Omental fat pad (tissue), 4 donors: ENCODE measurements around the gene ATP6V1G2. TPM values are rescaled to one million over a fixed set of nuclear protein-coding genes. Genes with fewer than 3 reads are reported as not detected.
"Not testable (repeated sequence)": the region's sequence is repeated elsewhere in the genome, so short reads cannot be mapped to it uniquely, and the experiment has no call there.

ENCODE experiments used
- ATAC-seq: fragments of 150-250 bp; one replicate; pipeline ENCODE4 v1.9.1; 2016; ENCODE audit warnings: mild to moderate bottlenecking, moderate library complexity; ENCODE audit not compliant: low FRiP score
- DNase-seq: peaks from one replicate; pipeline ENCODE4 v3.0.0-alpha.2; 2019; ENCODE audit warnings: low spot score
- CTCF ChIP-seq, 3 donors: fragments of 450-650 bp; IDR thresholded peaks; one replicate each; pipeline ENCODE4 v1.5.1; 2016 to 2017; ENCODE audit warnings: antibody characterized with exemption in 3 of 3, mild to moderate bottlenecking in 3 of 3, moderate library complexity in 2 of 3
- total RNA-seq, 4 donors: library from RNA; depleted of rRNA; stranded (reverse); fragments of >200 nt; gene quantifications; one replicate each; pipeline ENCODE4 v1.1.0, GENCODE V29; 2016

Gene ATP6V1G2
- total RNA-seq, result 1 to 10 TPM in 2 of 4 donors, under 1 TPM in 1, not detected in 1; 0.74 to 2.6 (median 2.4) TPM

- ATAC-seq (peak; percentile 82), DNase-seq (peak; percentile 88)
- peak in 2 of 3 donors; percentile 73 to 92 for TF ChIP-seq CTCF (IDR thresholded peaks at IDR 0.05)
Measured at GRCh38 chr6:31546339-31546957, at the start of gene ATP6V1G2. TSS of gene ATP6V1G2 (minus strand) at chr6:31546608. CDS start at chr6:31546559, 49 bp downstream.

- DNase-seq (no peak), ATAC-seq (no peak)
- no peak for TF ChIP-seq CTCF (IDR thresholded peaks at IDR 0.05)
Measured at GRCh38 chr6:31592396-31592771, 46.0 kb upstream of the ATP6V1G2 start.

GRCh38 chr6:31590691-31591090 is 44.3 kb upstream of the ATP6V1G2 start:
- not testable (repeated sequence) for ATAC-seq, DNase-seq

GRCh38 chr6:31588871-31589650 is 42.7 kb upstream of the ATP6V1G2 start:
- no peak for DNase-seq
- no peak for ATAC-seq
- TF ChIP-seq CTCF (IDR thresholded peaks at IDR 0.05), result no peak

- DNase-seq (no peak), ATAC-seq (no peak)
- no peak for TF ChIP-seq CTCF (IDR thresholded peaks at IDR 0.05)
Measured at GRCh38 chr6:31587791-31588777, 41.7 kb upstream of the ATP6V1G2 start.

- TF ChIP-seq CTCF (IDR thresholded peaks at IDR 0.05), result no peak
- no peak for DNase-seq
- ATAC-seq, result no peak
Measured at GRCh38 chr6:31586599-31587281, 40.3 kb upstream of the ATP6V1G2 start.
